Retinal pigment epithelial cell (primary cell): ENCODE results near the gene CHST13.

Experiments used
- DNase-seq: peaks from one replicate; pipeline ENCODE4 v3.0.0-alpha.2; 2010; ENCODE audit warnings: low read depth
- H3K4me3 ChIP-seq: 2 replicates; pipeline ENCODE4 v1.5.1; 2011; ENCODE audit warnings: mild to moderate bottlenecking, low read length, control low read depth, moderate library complexity
- CTCF ChIP-seq: conservative IDR thresholded peaks from 2 replicates; pipeline ENCODE4 v1.5.1; 2011; ENCODE audit warnings: low read depth, low read length, control low read depth, inconsistent platforms

The CHST13 gene

GRCh38 chr3:126501054-126501453 lies 22.9 kb upstream of the CHST13 start:
- no peak overlapping the region for H3K4me3 ChIP-seq
- DNase-seq: no peak
- TF ChIP-seq CTCF: no peak

GRCh38 chr3:126501736-126502135 lies 22.2 kb upstream of the CHST13 start:
- no peak overlapping the region for H3K4me3 ChIP-seq
- no peak for DNase-seq
- TF ChIP-seq CTCF: no peak

- DNase-seq: no peak
- no peak overlapping the region for H3K4me3 ChIP-seq
- no peak for TF ChIP-seq CTCF
Observed at GRCh38 chr3:126502656-126503055, 21.3 kb upstream of the CHST13 start.

- no peak for TF ChIP-seq CTCF
- no peak for DNase-seq
- H3K4me3 ChIP-seq: no peak overlapping the region
Observed at GRCh38 chr3:126503701-126504100, 20.3 kb upstream of the CHST13 start.

GRCh38 chr3:126507886-126508285 lies 16.1 kb upstream of the CHST13 start:
- TF ChIP-seq CTCF: no peak
- no peak for DNase-seq
- no peak overlapping the region for H3K4me3 ChIP-seq

GRCh38 chr3:126508564-126508964 lies 15.4 kb upstream of the CHST13 start:
- no peak overlapping the region for H3K4me3 ChIP-seq
- no peak for DNase-seq
- no peak for TF ChIP-seq CTCF

- TF ChIP-seq CTCF: no peak
- no peak for DNase-seq
- no peak overlapping the region for H3K4me3 ChIP-seq
Observed at GRCh38 chr3:126509597-126510307, 14.2 kb upstream of the CHST13 start.
